GM10266 (cell line): ENCODE data around the gene SMIM41.
A peak's percentile ranks its signal among the peaks of the same experiment; 100 is the strongest.
"Not testable (repeated sequence)": the region's sequence is repeated elsewhere in the genome, so short reads cannot be mapped to it uniquely, and the experiment has no call there.

ENCODE experiments used
- DNase-seq: peaks from one replicate; pipeline ENCODE4 v3.0.0; 2012; ENCODE audit errors: extremely low spot score
- CTCF ChIP-seq: IDR thresholded peaks from 2 replicates; pipeline ENCODE4 v1.5.1; 2012; ENCODE audit warnings: mild to moderate bottlenecking, low read depth; ENCODE audit not compliant: control insufficient read depth, insufficient read depth; ENCODE audit errors: missing control alignments

SMIM41 gene

GRCh38 chr12:52116222-52117125, 37.0 kb downstream of the SMIM41 start:
- TF ChIP-seq CTCF, result peak; percentile 55
- DNase-seq, result not testable (repeated sequence)

- not testable (repeated sequence) for DNase-seq
These were observed 38.4 kb downstream of the SMIM41 start for GRCh38 chr12:52117806-52118475.

- TF ChIP-seq CTCF, result peak; percentile 75
- peak; percentile 61 for DNase-seq
These were observed 40.1 kb downstream of the SMIM41 start for GRCh38 chr12:52119398-52120254.

- no peak for TF ChIP-seq CTCF
- no peak for DNase-seq
These were observed 41.7 kb downstream of the SMIM41 start for GRCh38 chr12:52120951-52121823.

- DNase-seq, result peak; percentile 69
- TF ChIP-seq CTCF, result peak; percentile 87
These were observed 42.5 kb downstream of the SMIM41 start for GRCh38 chr12:52121824-52122539.

- peak; percentile 11 for DNase-seq
- no peak for TF ChIP-seq CTCF
These were observed 43.0 kb downstream of the SMIM41 start for GRCh38 chr12:52122540-52122871.
